Endothelial cell of umbilical vein (primary cell): ENCODE data around the gene CBL. TPM values are rescaled to one million over a fixed set of nuclear protein-coding genes. Genes with fewer than 3 reads are reported as not detected.

ENCODE experiments used
- BruUV-seq: library from RNA; stranded (reverse); fragments of 400-500 nt; replicated peaks from 2 replicates; lab custom pipeline; 2021; lab: Mats Ljungman, UMichigan
- CTCF ChIA-PET: fragments of 300-600, 350-600 bp; sonication (Branson Sonifier 250); formaldehyde crosslinking; loops from one replicate; lab custom pipeline; 2021; ENCODE audit warnings: antibody characterized with exemption, inconsistent platforms; lab: Charles Lee
- POLR2A ChIA-PET: fragments of 300-600, 350-600 bp; sonication (Branson Sonifier 250); formaldehyde crosslinking; loops from one replicate; lab custom pipeline; 2021; ENCODE audit warnings: antibody characterized with exemption, inconsistent platforms; lab: Charles Lee
- DNase-seq: peaks from one replicate; pipeline ENCODE4 v3.0.0-alpha.2; 2011; ENCODE audit warnings: low read depth, low spot score
- FAIRE-seq: peaks from 2 replicates; lab custom pipeline; 2011; peaks lifted over from hg19 to GRCh38; lab: Jason Lieb, UNC
- H2AFZ ChIP-seq: 2 replicates; pipeline ENCODE4 v1.6.0; 2012; ENCODE audit warnings: low read depth, low read length, control low read depth, inconsistent platforms
- H3K27ac ChIP-seq: 2 replicates; pipeline ENCODE4 v1.5.1; 2011; ENCODE audit warnings: low read depth, mild to moderate bottlenecking, control low read depth, low read length, moderate library complexity; ENCODE audit not compliant: insufficient read depth
- H3K27me3 ChIP-seq, 2 experiments: 2 replicates each; pipeline versions ENCODE4 v1.6.0 to v1.6.1; 2011; ENCODE audit warnings: low read length in 2 of 2, mixed read lengths in 1 of 2; ENCODE audit not compliant: control insufficient read depth in 2 of 2, insufficient read depth in 2 of 2
- H3K36me3 ChIP-seq, 2 experiments: 2 replicates in 1 of 2; 3 replicates in 1 of 2; pipeline ENCODE4 v1.5.1; 2011; ENCODE audit warnings: low read length in 2 of 2, mild to moderate bottlenecking in 1 of 2, moderate library complexity in 1 of 2; ENCODE audit not compliant: control insufficient read depth in 2 of 2, insufficient read depth in 2 of 2; ENCODE audit errors: extremely low read depth in 1 of 2
- H3K4me1 ChIP-seq: 3 replicates; pipeline ENCODE4 v1.5.1; 2011; ENCODE audit warnings: mild to moderate bottlenecking, low read length; ENCODE audit not compliant: control insufficient read depth, insufficient read depth; ENCODE audit errors: extremely low read depth
- H3K4me2 ChIP-seq: 2 replicates; pipeline ENCODE4 v1.6.1; 2011; ENCODE audit warnings: low read length, control low read depth, mixed read lengths; ENCODE audit not compliant: insufficient read depth
- H3K4me3 ChIP-seq, 3 experiments: fragments of 200-600 bp in 1 of 3; sonication (generic), shearing (Covaris generic) in 1 of 3; replicated peaks in 1 of 3; 2 replicates each; pipeline ENCODE4 v1.5.1; 2011 to 2016; ENCODE audit warnings: control low read depth in 3 of 3, low read length in 3 of 3, mild to moderate bottlenecking in 2 of 3, inconsistent platforms in 1 of 3, low read depth in 1 of 3, moderate library complexity in 1 of 3; ENCODE audit not compliant: insufficient read depth in 1 of 3
- H3K79me2 ChIP-seq: 2 replicates; pipeline ENCODE4 v1.6.0; 2012; ENCODE audit warnings: low read length, inconsistent platforms; ENCODE audit not compliant: control insufficient read depth, insufficient read depth
- H3K9ac ChIP-seq: replicated peaks from 2 replicates; pipeline ENCODE3; 2011; ENCODE audit warnings: low read length, control low read depth; ENCODE audit not compliant: insufficient read depth; ENCODE audit errors: extremely low read depth
- H3K9me1 ChIP-seq: replicated peaks from 3 replicates; pipeline ENCODE4 v1.6.0; 2011; ENCODE audit warnings: mild to moderate bottlenecking, low read length; ENCODE audit not compliant: control insufficient read depth, insufficient read depth; ENCODE audit errors: extremely low read depth
- H3K9me3 ChIP-seq: replicated peaks from 2 replicates; pipeline ENCODE4 v1.5.1; 2012; ENCODE audit warnings: low read length, inconsistent platforms; ENCODE audit not compliant: control insufficient read depth, insufficient read depth
- H4K20me1 ChIP-seq: replicated peaks from 2 replicates; pipeline ENCODE3; 2011; ENCODE audit warnings: mild to moderate bottlenecking, low read length; ENCODE audit not compliant: control insufficient read depth, insufficient read depth; ENCODE audit errors: extremely low read depth
- EZH2 ChIP-seq: IDR thresholded peaks from 2 replicates; pipeline ENCODE4 v1.6.1; 2012; ENCODE audit warnings: borderline replicate concordance, low read depth, mild to moderate bottlenecking, moderate library complexity, low read length, inconsistent platforms; ENCODE audit not compliant: severe bottlenecking
- FOS ChIP-seq: IDR thresholded peaks from 2 replicates; pipeline ENCODE4 v1.6.1; 2011; ENCODE audit warnings: mild to moderate bottlenecking, low read length, moderate library complexity, borderline replicate concordance; ENCODE audit not compliant: insufficient read depth
- GATA2 ChIP-seq: IDR thresholded peaks from 2 replicates; pipeline ENCODE4 v1.7.0; 2011; ENCODE audit warnings: low read depth, mild to moderate bottlenecking, moderate library complexity, mixed read lengths, low read length; ENCODE audit not compliant: insufficient read length, insufficient read depth
- JUN ChIP-seq: IDR thresholded peaks from 2 replicates; pipeline ENCODE4 v1.6.1; 2011; ENCODE audit warnings: borderline replicate concordance, low read depth; ENCODE audit not compliant: insufficient read length, insufficient read depth
- MYC ChIP-seq: IDR thresholded peaks from one replicate; pipeline ENCODE4 v1.6.1; 2011; ENCODE audit warnings: mild to moderate bottlenecking, low read depth, low read length
- POLR2A ChIP-seq: IDR thresholded peaks from 2 replicates; pipeline ENCODE4 v1.6.1; 2012; ENCODE audit warnings: low read depth, mild to moderate bottlenecking, control low read depth, low read length
- POLR2AphosphoS5 ChIP-seq: IDR thresholded peaks from 2 replicates; pipeline ENCODE4 v1.6.1; 2012; ENCODE audit warnings: low read depth, mild to moderate bottlenecking, control low read depth, low read length, moderate library complexity; ENCODE audit not compliant: insufficient read depth
- dilution Hi-C: fragments of 300-500 bp; cut with MboI; formaldehyde crosslinking; loops from one replicate; pipeline ENCODE4 v1.15.0; 2019; ENCODE audit warnings: low sequenced_read_pairs; ENCODE audit not compliant: extremely low pct_ligation_motif_present
- intact Hi-C: fragments of 100-400 bp; cut with micrococcal nuclease; formaldehyde crosslinking; loops from one replicate; pipeline ENCODE4 v1.10.0; 2022
- polyA plus RNA-seq, 4 experiments: library from polyadenylated mRNA; depleted of rRNA in 3 of 4; stranded (reverse) in 3 of 4; unstranded in 1 of 4; fragments of >200 nt; gene quantifications; 2 replicates each; pipeline versions ENCODE4 v1.2.1 to v1.2.3, GENCODE V29; 2011 to 2012; ENCODE audit warnings: missing spikeins in 1 of 4
- total RNA-seq: library from RNA; stranded (reverse); gene quantifications from 2 replicates; pipeline ENCODE4 v1.2.3, GENCODE V29; 2021
- TF ChIP-seq, protein P1 (sequence below), 2 donors: IDR thresholded peaks; 1 replicate in 1 of 2; 2 replicates in 1 of 2; pipeline ENCODE4 v1.5.1; 2011; ENCODE audit warnings: low read length in 2 of 2, mild to moderate bottlenecking in 2 of 2, moderate library complexity in 2 of 2, control low read depth in 1 of 2, inconsistent platforms in 1 of 2, low read depth in 1 of 2; ENCODE audit not compliant: insufficient read depth in 1 of 2; ENCODE audit errors: extremely low read depth in 1 of 2
- TF ChIP-seq, protein P2 (sequence below): IDR thresholded peaks from 2 replicates; pipeline ENCODE4 v1.6.1; 2011; ENCODE audit not compliant: insufficient read depth, insufficient read length

The CBL gene
- total and polyA plus RNA-seq, 2 donors (not counting 3 experiments of a cell fraction or from before 2014, with no cell fraction given) = 15.5 to 41.5 TPM

DNA sequence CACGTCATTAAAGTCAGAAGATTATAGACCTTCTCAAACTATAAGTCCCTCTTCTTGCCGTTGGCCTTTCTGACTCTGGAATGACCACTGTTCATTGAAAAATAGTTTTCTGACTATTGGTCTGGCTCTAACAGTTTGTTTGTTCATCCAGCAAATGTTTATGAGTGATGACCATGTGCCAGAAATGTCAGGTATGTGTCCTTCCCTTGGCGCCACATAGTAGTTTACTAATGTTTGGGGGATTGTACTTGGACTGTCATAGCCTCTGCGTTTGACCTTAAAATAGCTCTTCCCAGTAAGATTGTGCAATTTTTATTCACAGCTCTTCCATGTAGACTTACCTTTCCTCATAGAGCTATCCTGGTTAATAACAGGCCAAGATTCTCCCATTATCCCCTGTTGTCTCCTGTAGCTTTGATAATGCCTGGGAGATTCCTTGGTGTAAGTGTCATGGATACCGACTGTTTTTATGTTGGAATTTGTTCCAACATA is 97.1 kb downstream of the CBL start:
- no peak overlapping the region for H3K4me3 ChIP-seq
- BruUV-seq = no TSS peak
- no peaks in the 10 kb centered on the region for H3K9me3 ChIP-seq
- intact Hi-C loops (no loop called here), dilution Hi-C loops (no loop called here)
- no peaks in the 10 kb centered on the region for H3K9me1 ChIP-seq
- no peaks in the 10 kb centered on the region for H3K79me2 ChIP-seq
- H2AFZ ChIP-seq = no peak overlapping the region
- no peak overlapping the region for H3K4me2 ChIP-seq
- no peak for FAIRE-seq
- H3K9ac ChIP-seq = no peak overlapping the region
- TF ChIP-seq, protein P1, sequence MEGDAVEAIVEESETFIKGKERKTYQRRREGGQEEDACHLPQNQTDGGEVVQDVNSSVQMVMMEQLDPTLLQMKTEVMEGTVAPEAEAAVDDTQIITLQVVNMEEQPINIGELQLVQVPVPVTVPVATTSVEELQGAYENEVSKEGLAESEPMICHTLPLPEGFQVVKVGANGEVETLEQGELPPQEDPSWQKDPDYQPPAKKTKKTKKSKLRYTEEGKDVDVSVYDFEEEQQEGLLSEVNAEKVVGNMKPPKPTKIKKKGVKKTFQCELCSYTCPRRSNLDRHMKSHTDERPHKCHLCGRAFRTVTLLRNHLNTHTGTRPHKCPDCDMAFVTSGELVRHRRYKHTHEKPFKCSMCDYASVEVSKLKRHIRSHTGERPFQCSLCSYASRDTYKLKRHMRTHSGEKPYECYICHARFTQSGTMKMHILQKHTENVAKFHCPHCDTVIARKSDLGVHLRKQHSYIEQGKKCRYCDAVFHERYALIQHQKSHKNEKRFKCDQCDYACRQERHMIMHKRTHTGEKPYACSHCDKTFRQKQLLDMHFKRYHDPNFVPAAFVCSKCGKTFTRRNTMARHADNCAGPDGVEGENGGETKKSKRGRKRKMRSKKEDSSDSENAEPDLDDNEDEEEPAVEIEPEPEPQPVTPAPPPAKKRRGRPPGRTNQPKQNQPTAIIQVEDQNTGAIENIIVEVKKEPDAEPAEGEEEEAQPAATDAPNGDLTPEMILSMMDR (IDR thresholded peaks at IDR 0.05; ENCODE audit: extremely low read depth in 1 of 2, insufficient read depth in 1 of 2, low read depth in 1 of 2, low read length in 2 of 2) = no peak
- TF ChIP-seq, protein P2, sequence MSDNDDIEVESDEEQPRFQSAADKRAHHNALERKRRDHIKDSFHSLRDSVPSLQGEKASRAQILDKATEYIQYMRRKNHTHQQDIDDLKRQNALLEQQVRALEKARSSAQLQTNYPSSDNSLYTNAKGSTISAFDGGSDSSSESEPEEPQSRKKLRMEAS = no peak
- TF ChIP-seq POLR2A (no peak), JUN (no peak), GATA2 (no peak), EZH2 (no peak), MYC (no peak), POLR2AphosphoS5 (no peak), FOS (no peak)
- peaks cover 20 to 23% of the 10 kb centered on the region in 2 experiments for H3K36me3 ChIP-seq
- peaks cover 2% of the 10 kb centered on the region for H3K4me1 ChIP-seq
- ChIA-PET CTCF (interaction anchor here (0.7 to 8.7 kb wide), 5 partner anchors 16 to 97 kb away, joined by 3 to 136 read pairs (median 3); partner anchors contain the start of genes CBL and MCAM), POLR2A (no interaction called here)
- no peaks in the 10 kb centered on the region for H4K20me1 ChIP-seq
- no peak for DNase-seq
- no peak overlapping the region for H3K27ac ChIP-seq
- no peaks in the 10 kb centered on the region for H3K27me3 ChIP-seq
